HK-2 (cell line): ENCODE measurements around the gene AUP1.
A peak's percentile ranks its signal among the peaks of the same experiment; 100 is the strongest.

Source experiments
- DNase-seq: peaks from one replicate; pipeline ENCODE4 v3.0.0-alpha.2; 2018; ENCODE audit not compliant: unreplicated experiment

Gene AUP1

GRCh38 chr2:74535440-74535965 is 6.0 kb upstream of the AUP1 start:
- no peak for DNase-seq

- DNase-seq = no peak
Measured at GRCh38 chr2:74534411-74534810, 4.9 kb upstream of the AUP1 start.

GRCh38 chr2:74533464-74533863 is 4.0 kb upstream of the AUP1 start:
- no peak for DNase-seq

- DNase-seq = no peak
Measured at GRCh38 chr2:74532222-74532621, 2.7 kb upstream of the AUP1 start.

- no peak for DNase-seq
Measured at GRCh38 chr2:74531666-74532065, 2.2 kb upstream of the AUP1 start.

GRCh38 chr2:74530239-74531187 is 1.0 kb upstream of the AUP1 start:
- peak; percentile 36 for DNase-seq

- no peak for DNase-seq
Measured at GRCh38 chr2:74528600-74529356, 728 bp downstream of the AUP1 start.

GRCh38 chr2:74527741-74528140 is 1.8 kb downstream of the AUP1 start:
- no peak for DNase-seq

GRCh38 chr2:74526649-74527230 is 2.8 kb downstream of the AUP1 start:
- DNase-seq = no peak

GRCh38 chr2:74525717-74526648 is 3.5 kb downstream of the AUP1 start, which contains the start of gene DQX1:
DQX1 (minus strand) TSS chr2:74526231; CDS start chr2:74525729, 502 bp downstream.
- DNase-seq = no peak

- no peak for DNase-seq
Measured at GRCh38 chr2:74524955-74525716, 4.4 kb downstream of the AUP1 start.

- no peak for DNase-seq
Measured at GRCh38 chr2:74524005-74524404, 5.5 kb downstream of the AUP1 start.

- no peak for DNase-seq
Measured at GRCh38 chr2:74522516-74522915, 7.0 kb downstream of the AUP1 start.

- no peak for DNase-seq
Measured at GRCh38 chr2:74516650-74517049, 12.9 kb downstream of the AUP1 start.

- no peak for DNase-seq
Measured at GRCh38 chr2:74515981-74516633, 13.4 kb downstream of the AUP1 start.

- no peak for DNase-seq
Measured at GRCh38 chr2:74515271-74515980, 14.1 kb downstream of the AUP1 start.

GRCh38 chr2:74514368-74515270 is 14.9 kb downstream of the AUP1 start, which contains the start of gene TLX2:
TLX2 (plus strand) TSS chr2:74514450; CDS start chr2:74514807, 357 bp downstream.
- no peak for DNase-seq
